Endothelial cell of umbilical vein (primary cell): ENCODE measurements around the gene ZNF587. TPM values are rescaled to one million over a fixed set of nuclear protein-coding genes. Genes with fewer than 3 reads are reported as not detected.

Experiments used
- BruUV-seq: library from RNA; stranded (reverse); fragments of 400-500 nt; replicated peaks from 2 replicates; lab custom pipeline; 2021; lab: Mats Ljungman, UMichigan
- CTCF ChIA-PET: fragments of 300-600, 350-600 bp; sonication (Branson Sonifier 250); formaldehyde crosslinking; loops from one replicate; lab custom pipeline; 2021; ENCODE audit warnings: antibody characterized with exemption, inconsistent platforms; lab: Charles Lee
- POLR2A ChIA-PET: fragments of 300-600, 350-600 bp; sonication (Branson Sonifier 250); formaldehyde crosslinking; loops from one replicate; lab custom pipeline; 2021; ENCODE audit warnings: antibody characterized with exemption, inconsistent platforms; lab: Charles Lee
- DNase-seq: peaks from one replicate; pipeline ENCODE4 v3.0.0-alpha.2; 2011; ENCODE audit warnings: low read depth, low spot score
- FAIRE-seq: peaks from 2 replicates; lab custom pipeline; 2011; peaks lifted over from hg19 to GRCh38; lab: Jason Lieb, UNC
- H2AFZ ChIP-seq: 2 replicates; pipeline ENCODE4 v1.6.0; 2012; ENCODE audit warnings: low read depth, low read length, control low read depth, inconsistent platforms
- H3K27ac ChIP-seq: 2 replicates; pipeline ENCODE4 v1.5.1; 2011; ENCODE audit warnings: low read depth, mild to moderate bottlenecking, control low read depth, low read length, moderate library complexity; ENCODE audit not compliant: insufficient read depth
- H3K27me3 ChIP-seq, 2 experiments: 2 replicates each; pipeline versions ENCODE4 v1.6.0 to v1.6.1; 2011; ENCODE audit warnings: low read length in 2 of 2, mixed read lengths in 1 of 2; ENCODE audit not compliant: control insufficient read depth in 2 of 2, insufficient read depth in 2 of 2
- H3K36me3 ChIP-seq, 2 experiments: 2 replicates in 1 of 2; 3 replicates in 1 of 2; pipeline ENCODE4 v1.5.1; 2011; ENCODE audit warnings: low read length in 2 of 2, mild to moderate bottlenecking in 1 of 2, moderate library complexity in 1 of 2; ENCODE audit not compliant: control insufficient read depth in 2 of 2, insufficient read depth in 2 of 2; ENCODE audit errors: extremely low read depth in 1 of 2
- H3K4me1 ChIP-seq: 3 replicates; pipeline ENCODE4 v1.5.1; 2011; ENCODE audit warnings: mild to moderate bottlenecking, low read length; ENCODE audit not compliant: control insufficient read depth, insufficient read depth; ENCODE audit errors: extremely low read depth
- H3K4me2 ChIP-seq: 2 replicates; pipeline ENCODE4 v1.6.1; 2011; ENCODE audit warnings: low read length, control low read depth, mixed read lengths; ENCODE audit not compliant: insufficient read depth
- H3K4me3 ChIP-seq, 3 experiments: fragments of 200-600 bp in 1 of 3; sonication (generic), shearing (Covaris generic) in 1 of 3; replicated peaks in 1 of 3; 2 replicates each; pipeline ENCODE4 v1.5.1; 2011 to 2016; ENCODE audit warnings: control low read depth in 3 of 3, low read length in 3 of 3, mild to moderate bottlenecking in 2 of 3, inconsistent platforms in 1 of 3, low read depth in 1 of 3, moderate library complexity in 1 of 3; ENCODE audit not compliant: insufficient read depth in 1 of 3
- H3K79me2 ChIP-seq: 2 replicates; pipeline ENCODE4 v1.6.0; 2012; ENCODE audit warnings: low read length, inconsistent platforms; ENCODE audit not compliant: control insufficient read depth, insufficient read depth
- H3K9ac ChIP-seq: replicated peaks from 2 replicates; pipeline ENCODE3; 2011; ENCODE audit warnings: low read length, control low read depth; ENCODE audit not compliant: insufficient read depth; ENCODE audit errors: extremely low read depth
- H3K9me1 ChIP-seq: replicated peaks from 3 replicates; pipeline ENCODE4 v1.6.0; 2011; ENCODE audit warnings: mild to moderate bottlenecking, low read length; ENCODE audit not compliant: control insufficient read depth, insufficient read depth; ENCODE audit errors: extremely low read depth
- H3K9me3 ChIP-seq: replicated peaks from 2 replicates; pipeline ENCODE4 v1.5.1; 2012; ENCODE audit warnings: low read length, inconsistent platforms; ENCODE audit not compliant: control insufficient read depth, insufficient read depth
- H4K20me1 ChIP-seq: replicated peaks from 2 replicates; pipeline ENCODE3; 2011; ENCODE audit warnings: mild to moderate bottlenecking, low read length; ENCODE audit not compliant: control insufficient read depth, insufficient read depth; ENCODE audit errors: extremely low read depth
- CTCF ChIP-seq, 2 donors: IDR thresholded peaks; 1 replicate in 1 of 2; 2 replicates in 1 of 2; pipeline ENCODE4 v1.5.1; 2011; ENCODE audit warnings: low read length in 2 of 2, mild to moderate bottlenecking in 2 of 2, moderate library complexity in 2 of 2, control low read depth in 1 of 2, inconsistent platforms in 1 of 2, low read depth in 1 of 2; ENCODE audit not compliant: insufficient read depth in 1 of 2; ENCODE audit errors: extremely low read depth in 1 of 2
- EZH2 ChIP-seq: IDR thresholded peaks from 2 replicates; pipeline ENCODE4 v1.6.1; 2012; ENCODE audit warnings: borderline replicate concordance, low read depth, mild to moderate bottlenecking, moderate library complexity, low read length, inconsistent platforms; ENCODE audit not compliant: severe bottlenecking
- FOS ChIP-seq: IDR thresholded peaks from 2 replicates; pipeline ENCODE4 v1.6.1; 2011; ENCODE audit warnings: mild to moderate bottlenecking, low read length, moderate library complexity, borderline replicate concordance; ENCODE audit not compliant: insufficient read depth
- GATA2 ChIP-seq: IDR thresholded peaks from 2 replicates; pipeline ENCODE4 v1.7.0; 2011; ENCODE audit warnings: low read depth, mild to moderate bottlenecking, moderate library complexity, mixed read lengths, low read length; ENCODE audit not compliant: insufficient read length, insufficient read depth
- JUN ChIP-seq: IDR thresholded peaks from 2 replicates; pipeline ENCODE4 v1.6.1; 2011; ENCODE audit warnings: borderline replicate concordance, low read depth; ENCODE audit not compliant: insufficient read length, insufficient read depth
- MAX ChIP-seq: IDR thresholded peaks from 2 replicates; pipeline ENCODE4 v1.6.1; 2011; ENCODE audit not compliant: insufficient read depth, insufficient read length
- MYC ChIP-seq: IDR thresholded peaks from one replicate; pipeline ENCODE4 v1.6.1; 2011; ENCODE audit warnings: mild to moderate bottlenecking, low read depth, low read length
- POLR2A ChIP-seq: IDR thresholded peaks from 2 replicates; pipeline ENCODE4 v1.6.1; 2012; ENCODE audit warnings: low read depth, mild to moderate bottlenecking, control low read depth, low read length
- POLR2AphosphoS5 ChIP-seq: IDR thresholded peaks from 2 replicates; pipeline ENCODE4 v1.6.1; 2012; ENCODE audit warnings: low read depth, mild to moderate bottlenecking, control low read depth, low read length, moderate library complexity; ENCODE audit not compliant: insufficient read depth
- dilution Hi-C: fragments of 300-500 bp; cut with MboI; formaldehyde crosslinking; loops from one replicate; pipeline ENCODE4 v1.15.0; 2019; ENCODE audit warnings: low sequenced_read_pairs; ENCODE audit not compliant: extremely low pct_ligation_motif_present
- intact Hi-C: fragments of 100-400 bp; cut with micrococcal nuclease; formaldehyde crosslinking; loops from one replicate; pipeline ENCODE4 v1.10.0; 2022
- polyA plus RNA-seq, 4 experiments: library from polyadenylated mRNA; depleted of rRNA in 3 of 4; stranded (reverse) in 3 of 4; unstranded in 1 of 4; fragments of >200 nt; gene quantifications; 2 replicates each; pipeline versions ENCODE4 v1.2.1 to v1.2.3, GENCODE V29; 2011 to 2012; ENCODE audit warnings: missing spikeins in 1 of 4
- total RNA-seq: library from RNA; stranded (reverse); gene quantifications from 2 replicates; pipeline ENCODE4 v1.2.3, GENCODE V29; 2021

The ZNF587 gene
- total and polyA plus RNA-seq, 2 donors (not counting 3 experiments of a cell fraction or from before 2014, with no cell fraction given), result 13.1 to 44.0 TPM

GRCh38 chr19:57829316-57829715 lies 20.3 kb upstream of the ZNF587 start:
- Histone ChIP-seq H3K4me1 (peaks cover 3% of the 10 kb centered on the region), H3K9me1 (no peaks in the 10 kb centered on the region), H3K27ac (no peak overlapping the region), H3K4me3 (no peak overlapping the region), H2AFZ (no peak overlapping the region), H3K36me3 (no peaks in the 10 kb centered on the region), H3K9me3 (no peaks in the 10 kb centered on the region), H3K9ac (no peak overlapping the region), H3K27me3 (no peaks in the 10 kb centered on the region), H3K4me2 (no peak overlapping the region), H3K79me2 (peaks cover 54% of the 10 kb centered on the region), H4K20me1 (no peaks in the 10 kb centered on the region)
- ChIA-PET CTCF (no interaction called here), POLR2A (no interaction called here)
- no TSS peak for BruUV-seq
- intact Hi-C loops (no loop called here), dilution Hi-C loops (no loop called here)
- DNase-seq (no peak), FAIRE-seq (no peak)
- TF ChIP-seq MYC, result no peak
- TF ChIP-seq JUN, result no peak
- TF ChIP-seq GATA2, result no peak
- TF ChIP-seq MAX, result no peak
- no peak for TF ChIP-seq FOS
- no peak for TF ChIP-seq POLR2AphosphoS5
- no peak for TF ChIP-seq EZH2
- TF ChIP-seq CTCF (IDR thresholded peaks at IDR 0.05; ENCODE audit: extremely low read depth in 1 of 2, insufficient read depth in 1 of 2, low read depth in 1 of 2, low read length in 2 of 2), result no peak
- TF ChIP-seq POLR2A, result no peak
